ENCODE data around the gene PCLO.
"Not testable (repeated sequence)": the region's sequence is repeated elsewhere in the genome, so short reads cannot be mapped to it uniquely, and the experiment has no call there.

PCLO gene

DNA sequence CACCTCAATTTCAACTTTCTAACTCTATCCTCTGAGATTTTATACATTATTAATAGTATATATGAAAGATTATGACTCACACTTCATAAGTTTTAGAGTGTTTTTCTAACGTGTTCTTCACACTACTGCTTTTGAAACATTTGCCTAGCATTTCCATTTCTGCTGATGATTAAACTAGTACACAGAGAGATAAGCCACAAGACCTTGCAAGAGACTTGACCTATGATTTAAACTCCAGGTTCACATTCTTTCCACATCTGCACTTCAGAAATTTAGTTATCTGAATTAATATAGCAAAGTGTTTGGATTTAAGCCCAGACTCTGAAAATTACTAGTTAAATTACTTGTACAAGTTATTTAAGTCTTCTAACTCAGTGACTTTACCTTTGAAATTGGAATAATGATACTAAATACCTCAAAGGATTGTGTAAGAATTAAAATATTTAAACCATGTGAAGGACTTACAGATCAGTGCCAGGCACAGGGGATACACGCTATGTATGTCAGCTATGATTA is 66.6 kb downstream of the PCLO start:
- peaks cover 0 to 4% of the 10 kb centered on the region in 2 donors for H3K9me3 ChIP-seq (ENCODE audit: control insufficient read depth in 1 of 2, low read length in 2 of 2)
- no peaks in the 10 kb centered on the region for H3K36me3 ChIP-seq (ENCODE audit: control insufficient read depth in 1 of 2, insufficient read depth in 2 of 2, low read length in 2 of 2)
- no peaks in the 10 kb centered on the region for H3K27me3 ChIP-seq (ENCODE audit: low read depth, low read length)
- H3K4me3 ChIP-seq (ENCODE audit: low read depth in 1 of 2, low read length in 2 of 2) = no peak overlapping the region
- H3K4me1 ChIP-seq (ENCODE audit: control insufficient read depth in 1 of 2, insufficient read depth in 2 of 2, low read length in 2 of 2) = no peaks in the 10 kb centered on the region
- H3K27ac ChIP-seq (ENCODE audit: low read length) = no peak overlapping the region

DNA sequence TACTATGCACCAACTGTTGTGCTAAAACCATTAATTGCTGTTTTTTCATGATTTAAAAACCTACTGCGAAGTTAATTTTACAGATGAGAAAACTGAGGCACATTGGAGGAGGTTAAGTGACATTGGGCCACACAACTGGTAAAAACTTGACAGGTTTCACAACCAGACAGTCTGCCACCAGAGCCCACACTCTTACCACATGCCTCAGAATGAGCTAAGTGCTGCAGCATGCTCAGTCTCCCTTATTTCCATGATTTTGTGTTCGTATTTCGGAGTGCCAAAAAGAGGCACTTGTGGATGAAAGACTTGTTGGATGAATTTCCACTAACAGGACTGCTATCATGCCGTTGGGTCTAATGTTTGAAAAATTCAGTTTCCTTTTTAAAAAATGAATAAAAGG is 77.4 kb downstream of the PCLO start:
- Histone ChIP-seq H3K9me3 (ENCODE audit: control insufficient read depth in 1 of 2, low read length in 2 of 2) (no peaks in the 10 kb centered on the region), H3K27ac (ENCODE audit: low read length) (no peak overlapping the region), H3K36me3 (ENCODE audit: control insufficient read depth in 1 of 2, insufficient read depth in 2 of 2, low read length in 2 of 2) (no peaks in the 10 kb centered on the region), H3K27me3 (ENCODE audit: low read depth, low read length) (no peaks in the 10 kb centered on the region), H3K4me1 (ENCODE audit: control insufficient read depth in 1 of 2, insufficient read depth in 2 of 2, low read length in 2 of 2) (no peaks in the 10 kb centered on the region), H3K4me3 (ENCODE audit: low read depth in 1 of 2, low read length in 2 of 2) (no peak overlapping the region)

DNA sequence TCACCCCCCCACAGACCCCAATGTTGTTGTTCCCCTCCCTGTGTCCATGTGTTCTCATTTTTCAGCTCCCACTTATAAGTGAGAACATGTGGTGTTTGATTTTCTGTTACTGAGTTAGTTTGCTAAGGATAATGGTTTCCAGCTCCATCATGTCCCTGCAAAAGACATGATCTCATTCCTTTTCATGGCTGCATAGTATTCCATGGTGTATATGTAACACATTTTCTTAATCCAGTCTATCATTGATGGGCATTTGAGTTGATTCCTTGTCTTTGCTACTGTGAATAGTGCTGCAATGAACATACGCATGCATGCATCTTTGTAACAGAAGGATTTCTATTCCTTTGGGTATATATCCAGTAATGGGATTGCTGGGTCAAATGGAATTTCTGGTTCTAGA is 82.8 kb downstream of the PCLO start:
- not testable (repeated sequence) for H3K36me3 ChIP-seq (ENCODE audit: control insufficient read depth in 1 of 2, insufficient read depth in 2 of 2, low read length in 2 of 2); H3K4me3 ChIP-seq (ENCODE audit: low read depth in 1 of 2, low read length in 2 of 2); H3K4me1 ChIP-seq (ENCODE audit: control insufficient read depth in 1 of 2, insufficient read depth in 2 of 2, low read length in 2 of 2); H3K27me3 ChIP-seq (ENCODE audit: low read depth, low read length); H3K9me3 ChIP-seq (ENCODE audit: control insufficient read depth in 1 of 2, low read length in 2 of 2); H3K27ac ChIP-seq (ENCODE audit: low read length)

DNA sequence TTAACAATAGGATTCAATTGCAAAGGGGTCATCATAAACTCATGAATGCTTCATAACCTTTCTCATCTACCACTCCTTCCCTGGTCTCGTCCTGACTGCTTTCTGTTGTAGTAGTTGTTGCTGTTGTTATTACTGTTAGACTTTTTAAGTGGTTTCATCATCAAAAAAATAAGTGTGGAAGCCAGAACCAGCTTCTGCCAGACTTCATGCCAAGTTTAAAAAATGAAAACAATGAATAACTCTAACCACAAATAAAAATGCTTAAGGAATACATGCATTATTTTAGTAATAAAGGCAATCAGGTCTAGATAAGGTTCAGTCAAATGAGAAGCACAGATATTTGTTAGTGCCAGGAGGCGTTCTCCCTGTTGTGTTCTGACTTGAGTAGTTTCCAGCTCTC is 85.4 kb downstream of the PCLO start:
- no peaks in the 10 kb centered on the region for H3K9me3 ChIP-seq (ENCODE audit: control insufficient read depth in 1 of 2, low read length in 2 of 2)
- no peaks in the 10 kb centered on the region for H3K27me3 ChIP-seq (ENCODE audit: low read depth, low read length)
- H3K4me1 ChIP-seq (ENCODE audit: control insufficient read depth in 1 of 2, insufficient read depth in 2 of 2, low read length in 2 of 2) = no peaks in the 10 kb centered on the region
- H3K36me3 ChIP-seq (ENCODE audit: control insufficient read depth in 1 of 2, insufficient read depth in 2 of 2, low read length in 2 of 2) = no peaks in the 10 kb centered on the region
- no peak overlapping the region for H3K27ac ChIP-seq (ENCODE audit: low read length)
- H3K4me3 ChIP-seq (ENCODE audit: low read depth in 1 of 2, low read length in 2 of 2) = no peak overlapping the region

DNA sequence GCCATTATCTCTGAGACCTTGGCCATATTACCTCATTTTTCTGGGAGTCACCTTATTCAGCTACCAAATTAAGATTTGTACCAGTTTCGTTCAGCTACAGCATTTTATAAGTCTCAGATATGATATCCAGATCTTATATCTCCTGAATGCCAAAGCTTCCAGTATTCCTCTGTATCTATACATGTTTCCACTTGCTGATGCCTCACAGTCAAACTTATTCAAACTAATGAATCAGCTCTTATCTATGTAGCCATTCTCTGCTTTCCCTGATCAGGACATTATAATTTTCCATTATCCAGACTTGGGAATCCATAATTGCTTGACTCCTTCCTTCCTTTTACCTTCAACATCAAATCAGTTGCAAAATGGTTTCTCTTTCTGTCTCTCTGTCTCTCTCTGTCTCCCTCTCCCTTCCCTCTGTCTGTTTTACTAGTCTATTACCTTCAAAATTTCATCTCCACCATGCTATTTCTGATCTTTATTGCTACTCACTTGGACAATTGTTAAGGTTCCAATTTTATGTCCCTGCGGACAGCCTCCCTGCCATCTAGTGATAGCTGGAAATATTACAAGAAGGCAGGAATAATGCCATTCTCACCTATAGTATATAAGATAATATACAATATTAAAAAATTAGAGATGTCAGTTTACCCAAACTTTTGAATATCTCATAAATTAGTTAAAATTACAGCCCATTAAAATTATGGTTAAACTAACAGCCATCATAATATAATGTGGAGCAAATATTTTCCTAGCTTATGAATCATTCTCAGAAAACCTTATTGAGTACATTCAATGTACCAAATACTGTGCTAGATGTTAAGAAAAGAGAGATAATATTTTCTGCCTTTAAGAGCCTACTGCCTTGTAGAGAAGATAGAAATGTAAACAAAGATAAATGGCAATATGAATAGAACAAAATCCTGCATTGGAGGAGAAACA is 89.8 kb downstream of the PCLO start:
- no peaks in the 10 kb centered on the region for H3K9me3 ChIP-seq (ENCODE audit: control insufficient read depth in 1 of 2, low read length in 2 of 2)
- no peak overlapping the region for H3K27ac ChIP-seq (ENCODE audit: low read length)
- H3K27me3 ChIP-seq (ENCODE audit: low read depth, low read length) = no peaks in the 10 kb centered on the region
- no peaks in the 10 kb centered on the region for H3K36me3 ChIP-seq (ENCODE audit: control insufficient read depth in 1 of 2, insufficient read depth in 2 of 2, low read length in 2 of 2)
- H3K4me3 ChIP-seq (ENCODE audit: low read depth in 1 of 2, low read length in 2 of 2) = no peak overlapping the region
- H3K4me1 ChIP-seq (ENCODE audit: control insufficient read depth in 1 of 2, insufficient read depth in 2 of 2, low read length in 2 of 2) = no peaks in the 10 kb centered on the region

DNA sequence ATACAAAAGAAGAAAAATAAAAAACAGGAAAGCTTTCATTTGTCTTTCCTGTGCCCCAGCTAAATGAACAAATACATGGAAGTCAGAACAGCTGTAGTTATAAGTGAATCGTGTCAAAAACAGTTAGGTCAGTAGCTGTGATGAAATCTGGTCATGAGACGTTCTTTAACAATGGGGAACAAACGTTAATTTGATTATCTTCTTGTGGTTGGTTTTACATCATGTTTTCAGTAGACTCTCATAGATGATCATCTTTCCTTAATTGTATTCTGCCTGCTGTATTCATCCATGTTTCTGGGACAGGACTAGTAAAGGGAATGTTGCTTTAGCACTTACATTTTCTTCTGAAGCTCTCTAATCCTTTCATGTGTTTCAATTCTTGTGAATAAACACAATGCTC is 97.0 kb downstream of the PCLO start:
- Histone ChIP-seq H3K27me3 (ENCODE audit: low read depth, low read length) (no peaks in the 10 kb centered on the region), H3K4me1 (ENCODE audit: control insufficient read depth in 1 of 2, insufficient read depth in 2 of 2, low read length in 2 of 2) (no peaks in the 10 kb centered on the region), H3K4me3 (ENCODE audit: low read depth in 1 of 2, low read length in 2 of 2) (no peak overlapping the region), H3K27ac (ENCODE audit: low read length) (no peak overlapping the region), H3K9me3 (ENCODE audit: control insufficient read depth in 1 of 2, low read length in 2 of 2) (no peaks in the 10 kb centered on the region), H3K36me3 (ENCODE audit: control insufficient read depth in 1 of 2, insufficient read depth in 2 of 2, low read length in 2 of 2) (no peaks in the 10 kb centered on the region)

DNA sequence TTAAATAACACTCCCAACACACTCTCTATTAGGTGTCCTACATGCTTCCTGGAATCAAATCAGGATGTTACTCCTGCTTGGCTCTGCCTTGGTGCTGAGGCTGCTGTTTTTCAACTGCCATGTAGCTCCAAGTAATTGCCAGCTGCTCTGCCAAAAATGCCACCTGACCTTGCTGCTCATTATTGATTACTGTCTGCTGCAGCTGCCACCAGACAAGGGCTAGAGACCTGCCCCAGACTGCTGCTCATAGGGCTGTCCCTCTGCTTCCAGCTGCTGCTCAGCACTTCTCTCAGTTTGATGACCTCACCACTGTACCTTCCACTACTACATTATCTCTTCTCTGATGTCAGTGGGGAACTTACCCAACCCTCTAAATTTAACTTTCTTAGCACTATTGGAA is 102.5 kb downstream of the PCLO start:
- H3K9me3 ChIP-seq (ENCODE audit: control insufficient read depth in 1 of 2, low read length in 2 of 2) = no peaks in the 10 kb centered on the region
- no peaks in the 10 kb centered on the region for H3K36me3 ChIP-seq (ENCODE audit: control insufficient read depth in 1 of 2, insufficient read depth in 2 of 2, low read length in 2 of 2)
- no peak overlapping the region for H3K27ac ChIP-seq (ENCODE audit: low read length)
- no peaks in the 10 kb centered on the region for H3K27me3 ChIP-seq (ENCODE audit: low read depth, low read length)
- H3K4me1 ChIP-seq (ENCODE audit: control insufficient read depth in 1 of 2, insufficient read depth in 2 of 2, low read length in 2 of 2) = no peaks in the 10 kb centered on the region
- no peak overlapping the region for H3K4me3 ChIP-seq (ENCODE audit: low read depth in 1 of 2, low read length in 2 of 2)

DNA sequence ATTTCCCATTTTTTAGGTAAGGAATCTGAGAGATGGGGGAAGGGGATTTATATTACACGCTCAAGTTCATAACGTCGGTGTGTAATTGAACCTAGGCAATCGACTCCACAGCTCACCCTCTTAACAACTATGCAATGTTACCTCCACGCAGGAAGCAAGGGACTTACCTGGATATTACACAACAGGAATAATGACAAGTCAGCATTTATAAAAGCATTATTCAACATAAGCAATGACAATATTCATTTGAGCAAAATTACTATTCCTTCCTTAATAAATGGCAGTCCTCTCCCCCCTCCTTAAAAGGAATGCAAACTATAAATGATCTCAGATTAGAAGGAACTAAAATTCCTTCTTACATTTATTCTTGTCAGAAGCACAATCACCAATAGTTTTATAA is 104.0 kb downstream of the PCLO start:
- Histone ChIP-seq H3K27me3 (ENCODE audit: low read depth, low read length) (no peaks in the 10 kb centered on the region), H3K9me3 (ENCODE audit: control insufficient read depth in 1 of 2, low read length in 2 of 2) (no peaks in the 10 kb centered on the region)

DNA sequence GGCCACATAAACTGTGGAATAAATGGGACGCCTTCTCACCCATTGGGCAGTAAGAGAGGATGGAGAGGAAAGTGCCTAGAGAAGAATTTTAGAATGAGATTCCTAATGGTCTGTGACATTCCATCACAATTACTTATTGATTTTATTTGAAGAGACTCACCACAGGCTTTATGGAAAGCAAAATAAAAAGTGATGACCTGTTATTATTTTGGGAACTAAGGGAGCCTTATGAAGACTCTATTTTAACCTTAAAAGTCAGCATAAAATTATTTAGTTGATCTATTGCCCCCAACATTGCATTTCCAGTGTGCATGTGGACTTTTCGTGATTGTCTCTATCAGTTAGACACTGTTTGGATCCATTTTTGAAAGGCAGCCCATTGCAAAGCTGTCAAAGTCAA is 107.5 kb downstream of the PCLO start:
- Histone ChIP-seq H3K9me3 (ENCODE audit: control insufficient read depth in 1 of 2, low read length in 2 of 2) (no peaks in the 10 kb centered on the region), H3K27ac (ENCODE audit: low read length) (no peak overlapping the region), H3K27me3 (ENCODE audit: low read depth, low read length) (no peaks in the 10 kb centered on the region), H3K4me1 (ENCODE audit: control insufficient read depth in 1 of 2, insufficient read depth in 2 of 2, low read length in 2 of 2) (no peaks in the 10 kb centered on the region), H3K4me3 (ENCODE audit: low read depth in 1 of 2, low read length in 2 of 2) (no peak overlapping the region), H3K36me3 (ENCODE audit: control insufficient read depth in 1 of 2, insufficient read depth in 2 of 2, low read length in 2 of 2) (no peaks in the 10 kb centered on the region)

More for the DNA sequence above, 104.0 kb downstream of the PCLO start:
- Histone ChIP-seq H3K4me3 (ENCODE audit: low read depth in 1 of 2, low read length in 2 of 2) (no peak overlapping the region), H3K27ac (ENCODE audit: low read length) (no peak overlapping the region), H3K4me1 (ENCODE audit: control insufficient read depth in 1 of 2, insufficient read depth in 2 of 2, low read length in 2 of 2) (no peaks in the 10 kb centered on the region), H3K36me3 (ENCODE audit: control insufficient read depth in 1 of 2, insufficient read depth in 2 of 2, low read length in 2 of 2) (no peaks in the 10 kb centered on the region)

DNA sequence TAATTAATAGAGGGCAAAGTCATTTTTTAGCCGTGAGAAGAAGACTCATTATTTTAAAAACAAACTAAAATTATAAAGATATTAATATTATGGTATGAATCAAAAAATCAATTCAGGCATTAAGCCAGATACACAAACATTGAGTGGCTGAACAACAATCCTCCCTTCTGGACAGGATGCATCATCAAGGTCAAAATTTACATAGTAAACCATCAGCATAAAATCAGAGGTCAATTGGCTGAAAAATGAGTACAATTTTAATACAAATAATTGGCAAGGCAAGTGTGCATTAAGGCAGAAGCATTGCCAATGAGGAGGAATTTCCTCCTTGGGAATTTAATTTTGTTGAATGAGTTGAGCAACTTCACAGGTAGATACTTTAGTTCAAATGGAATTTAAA is 108.2 kb downstream of the PCLO start:
- Histone ChIP-seq H3K4me3 (ENCODE audit: low read depth in 1 of 2, low read length in 2 of 2) (no peak overlapping the region), H3K27me3 (ENCODE audit: low read depth, low read length) (no peaks in the 10 kb centered on the region), H3K4me1 (ENCODE audit: control insufficient read depth in 1 of 2, insufficient read depth in 2 of 2, low read length in 2 of 2) (no peaks in the 10 kb centered on the region), H3K9me3 (ENCODE audit: control insufficient read depth in 1 of 2, low read length in 2 of 2) (no peaks in the 10 kb centered on the region), H3K27ac (ENCODE audit: low read length) (no peak overlapping the region), H3K36me3 (ENCODE audit: control insufficient read depth in 1 of 2, insufficient read depth in 2 of 2, low read length in 2 of 2) (no peaks in the 10 kb centered on the region)

DNA sequence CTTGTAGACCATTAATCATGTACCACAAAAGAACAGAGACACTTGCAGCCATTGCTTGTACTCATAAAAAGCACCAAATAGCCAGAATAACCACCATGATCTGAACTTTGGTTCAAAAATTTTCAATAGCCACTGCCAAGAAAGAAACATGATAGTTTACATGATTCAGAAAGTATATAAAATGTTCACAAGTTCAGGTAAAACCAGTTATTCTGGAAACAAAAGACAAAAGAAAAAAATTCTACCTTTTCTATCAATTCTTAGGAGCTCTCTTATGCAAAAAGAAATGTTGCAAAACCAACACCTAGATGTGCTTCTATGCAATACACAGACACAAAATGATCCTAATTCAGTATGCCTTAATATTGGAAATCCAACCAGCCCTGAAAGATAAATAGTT is 108.7 kb downstream of the PCLO start:
- Histone ChIP-seq H3K27ac (ENCODE audit: low read length) (no peak overlapping the region), H3K36me3 (ENCODE audit: control insufficient read depth in 1 of 2, insufficient read depth in 2 of 2, low read length in 2 of 2) (no peaks in the 10 kb centered on the region), H3K27me3 (ENCODE audit: low read depth, low read length) (no peaks in the 10 kb centered on the region)

DNA sequence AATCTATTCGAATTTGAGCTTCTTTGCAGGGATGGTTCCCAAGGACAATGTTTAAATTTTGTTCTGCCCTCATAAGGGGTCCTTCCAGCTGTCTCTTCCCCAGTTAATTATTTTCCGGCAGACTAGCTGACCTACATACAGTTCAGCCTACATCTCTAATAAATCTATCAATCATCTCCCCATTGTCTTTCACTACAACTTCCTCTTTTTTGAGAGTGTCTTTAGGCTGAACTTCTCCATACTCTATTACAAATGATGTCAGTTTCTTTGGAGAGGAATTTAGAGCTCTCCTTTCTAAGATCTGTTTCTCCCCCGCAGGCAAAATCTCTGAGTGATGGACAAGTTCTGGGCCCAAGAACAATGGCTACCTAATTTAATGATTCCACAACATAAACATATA is 122.2 kb downstream of the PCLO start:
- H3K27ac ChIP-seq (ENCODE audit: low read length) = no peak overlapping the region
- no peaks in the 10 kb centered on the region for H3K4me1 ChIP-seq (ENCODE audit: control insufficient read depth in 1 of 2, insufficient read depth in 2 of 2, low read length in 2 of 2)
- no peaks in the 10 kb centered on the region for H3K9me3 ChIP-seq (ENCODE audit: control insufficient read depth in 1 of 2, low read length in 2 of 2)
- no peak overlapping the region for H3K4me3 ChIP-seq (ENCODE audit: low read depth in 1 of 2, low read length in 2 of 2)
- no peaks in the 10 kb centered on the region for H3K27me3 ChIP-seq (ENCODE audit: low read depth, low read length)
- H3K36me3 ChIP-seq (ENCODE audit: control insufficient read depth in 1 of 2, insufficient read depth in 2 of 2, low read length in 2 of 2) = no peaks in the 10 kb centered on the region

More for the DNA sequence above, 108.7 kb downstream of the PCLO start:
- no peaks in the 10 kb centered on the region for H3K9me3 ChIP-seq (ENCODE audit: control insufficient read depth in 1 of 2, low read length in 2 of 2)
- no peak overlapping the region for H3K4me3 ChIP-seq (ENCODE audit: low read depth in 1 of 2, low read length in 2 of 2)
- no peaks in the 10 kb centered on the region for H3K4me1 ChIP-seq (ENCODE audit: control insufficient read depth in 1 of 2, insufficient read depth in 2 of 2, low read length in 2 of 2)

All from muscle layer of duodenum (tissue), 2 donors.